ENCODE results near the gene AKAP4.

Gene AKAP4

GRCh38 chrX:50200907-50201306 is at the start of gene AKAP4:
AKAP4 (minus strand) TSS chrX:50201007; CDS start chrX:50200889, 118 bp downstream.
- Histone ChIP-seq H3K4me3 (replicated peaks; ENCODE audit: low read depth, low read length) (no peak within 1 kb of the TSS), H3K27me3 (replicated peaks; ENCODE audit: control insufficient read depth, insufficient read depth, low read length) (no peaks in the 10 kb centered on the region; the same call in 1 of the 2 replicates), H3K36me3 (ENCODE audit: control insufficient read depth, insufficient read depth, low read length) (no peaks in the 10 kb centered on the region)
- no peak for DNase-seq (ENCODE audit: extremely low read depth, insufficient read length)
- TF ChIP-seq CTCF (IDR thresholded peaks at IDR 0.05; ENCODE audit: insufficient read depth, low read length, poor library complexity, severe bottlenecking): no peak

- TF ChIP-seq CTCF (IDR thresholded peaks at IDR 0.05; ENCODE audit: insufficient read depth, low read length, poor library complexity, severe bottlenecking): peak; percentile 45
- H3K4me3 ChIP-seq (replicated peaks; ENCODE audit: low read depth, low read length): no peak overlapping the region
- H3K27me3 ChIP-seq (replicated peaks; ENCODE audit: control insufficient read depth, insufficient read depth, low read length): no peaks in the 10 kb centered on the region
- no peak for DNase-seq (ENCODE audit: extremely low read depth, insufficient read length)
- H3K36me3 ChIP-seq (ENCODE audit: control insufficient read depth, insufficient read depth, low read length): no peaks in the 10 kb centered on the region
These were observed 10.7 kb upstream of the AKAP4 start for GRCh38 chrX:50211510-50211909.

- H3K27me3 ChIP-seq (replicated peaks; ENCODE audit: control insufficient read depth, insufficient read depth, low read length): no peaks in the 10 kb centered on the region
- TF ChIP-seq CTCF (IDR thresholded peaks at IDR 0.05; ENCODE audit: insufficient read depth, low read length, poor library complexity, severe bottlenecking): no peak
- no peak overlapping the region for H3K4me3 ChIP-seq (replicated peaks; ENCODE audit: low read depth, low read length)
- no peak for DNase-seq (ENCODE audit: extremely low read depth, insufficient read length)
- H3K36me3 ChIP-seq (ENCODE audit: control insufficient read depth, insufficient read depth, low read length): no peaks in the 10 kb centered on the region
These were observed 5.9 kb upstream of the AKAP4 start for GRCh38 chrX:50206753-50207152.

GRCh38 chrX:50204364-50204899 is 3.6 kb upstream of the AKAP4 start, which contains the start of gene CCNB3:
CCNB3 (plus strand) TSS chrX:50204765; CDS start chrX:50285164, 80,399 bp downstream.
- no peaks in the 10 kb centered on the region for H3K36me3 ChIP-seq (ENCODE audit: control insufficient read depth, insufficient read depth, low read length)
- no peaks in the 10 kb centered on the region for H3K27me3 ChIP-seq (replicated peaks; ENCODE audit: control insufficient read depth, insufficient read depth, low read length)
- DNase-seq (ENCODE audit: extremely low read depth, insufficient read length): peak; percentile 64
- peak; percentile 66 for TF ChIP-seq CTCF (IDR thresholded peaks at IDR 0.05; ENCODE audit: insufficient read depth, low read length, poor library complexity, severe bottlenecking)
- H3K4me3 ChIP-seq (replicated peaks; ENCODE audit: low read depth, low read length): peak within 1 kb of the TSS; percentile 45

- H3K27me3 ChIP-seq (replicated peaks; ENCODE audit: control insufficient read depth, insufficient read depth, low read length): no peaks in the 10 kb centered on the region
- no peak for TF ChIP-seq CTCF (IDR thresholded peaks at IDR 0.05; ENCODE audit: insufficient read depth, low read length, poor library complexity, severe bottlenecking)
- H3K4me3 ChIP-seq (replicated peaks; ENCODE audit: low read depth, low read length): no peak overlapping the region
- H3K36me3 ChIP-seq (ENCODE audit: control insufficient read depth, insufficient read depth, low read length): no peaks in the 10 kb centered on the region
- DNase-seq (ENCODE audit: extremely low read depth, insufficient read length): no peak
These were observed 1.7 kb upstream of the AKAP4 start for GRCh38 chrX:50202539-50202938.

GRCh38 chrX:50198348-50198747 is 2.5 kb downstream of the AKAP4 start:
- no peak for TF ChIP-seq CTCF (IDR thresholded peaks at IDR 0.05; ENCODE audit: insufficient read depth, low read length, poor library complexity, severe bottlenecking)
- DNase-seq (ENCODE audit: extremely low read depth, insufficient read length): no peak
- Histone ChIP-seq H3K27me3 (replicated peaks; ENCODE audit: control insufficient read depth, insufficient read depth, low read length) (no peaks in the 10 kb centered on the region; the same call in 1 of the 2 replicates), H3K4me3 (replicated peaks; ENCODE audit: low read depth, low read length) (no peak overlapping the region), H3K36me3 (ENCODE audit: control insufficient read depth, insufficient read depth, low read length) (no peaks in the 10 kb centered on the region)
